GM13977 (cell line): ENCODE results near the gene GNAI3.

Experiments
- DNase-seq: peaks from one replicate; pipeline ENCODE4 v3.0.0; 2012; ENCODE audit warnings: low spot score
- in situ Hi-C: fragments of 300-500 bp; cut with MboI; formaldehyde crosslinking; loops from one replicate; pipeline ENCODE4 v1.12.0; 2022; ENCODE audit warnings: low sequenced_read_pairs, low pct_unique_long_range_greater_than_20kb, mixed read lengths, inconsistent platforms; ENCODE audit not compliant: unreplicated experiment
- TF ChIP-seq, protein P1 (sequence below): IDR thresholded peaks from 2 replicates; pipeline ENCODE4 v1.5.1; 2012; ENCODE audit warnings: mild to moderate bottlenecking, control low read depth; ENCODE audit not compliant: insufficient read depth; ENCODE audit errors: extremely low read depth, missing control alignments

GNAI3 gene

GRCh38 chr1:109565241-109565640, 16.8 kb downstream of the GNAI3 start:
- in situ Hi-C loops = no loop called here
- no peak for DNase-seq

GRCh38 chr1:109566982-109567381, 18.6 kb downstream of the GNAI3 start:
- DNase-seq = no peak
- TF ChIP-seq, protein P1, sequence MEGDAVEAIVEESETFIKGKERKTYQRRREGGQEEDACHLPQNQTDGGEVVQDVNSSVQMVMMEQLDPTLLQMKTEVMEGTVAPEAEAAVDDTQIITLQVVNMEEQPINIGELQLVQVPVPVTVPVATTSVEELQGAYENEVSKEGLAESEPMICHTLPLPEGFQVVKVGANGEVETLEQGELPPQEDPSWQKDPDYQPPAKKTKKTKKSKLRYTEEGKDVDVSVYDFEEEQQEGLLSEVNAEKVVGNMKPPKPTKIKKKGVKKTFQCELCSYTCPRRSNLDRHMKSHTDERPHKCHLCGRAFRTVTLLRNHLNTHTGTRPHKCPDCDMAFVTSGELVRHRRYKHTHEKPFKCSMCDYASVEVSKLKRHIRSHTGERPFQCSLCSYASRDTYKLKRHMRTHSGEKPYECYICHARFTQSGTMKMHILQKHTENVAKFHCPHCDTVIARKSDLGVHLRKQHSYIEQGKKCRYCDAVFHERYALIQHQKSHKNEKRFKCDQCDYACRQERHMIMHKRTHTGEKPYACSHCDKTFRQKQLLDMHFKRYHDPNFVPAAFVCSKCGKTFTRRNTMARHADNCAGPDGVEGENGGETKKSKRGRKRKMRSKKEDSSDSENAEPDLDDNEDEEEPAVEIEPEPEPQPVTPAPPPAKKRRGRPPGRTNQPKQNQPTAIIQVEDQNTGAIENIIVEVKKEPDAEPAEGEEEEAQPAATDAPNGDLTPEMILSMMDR = no peak
- in situ Hi-C loops = no loop called here

More at GRCh38 chr1:109565241-109565640, 16.8 kb downstream of the GNAI3 start:
- TF ChIP-seq, protein P1 = no peak

DNA sequence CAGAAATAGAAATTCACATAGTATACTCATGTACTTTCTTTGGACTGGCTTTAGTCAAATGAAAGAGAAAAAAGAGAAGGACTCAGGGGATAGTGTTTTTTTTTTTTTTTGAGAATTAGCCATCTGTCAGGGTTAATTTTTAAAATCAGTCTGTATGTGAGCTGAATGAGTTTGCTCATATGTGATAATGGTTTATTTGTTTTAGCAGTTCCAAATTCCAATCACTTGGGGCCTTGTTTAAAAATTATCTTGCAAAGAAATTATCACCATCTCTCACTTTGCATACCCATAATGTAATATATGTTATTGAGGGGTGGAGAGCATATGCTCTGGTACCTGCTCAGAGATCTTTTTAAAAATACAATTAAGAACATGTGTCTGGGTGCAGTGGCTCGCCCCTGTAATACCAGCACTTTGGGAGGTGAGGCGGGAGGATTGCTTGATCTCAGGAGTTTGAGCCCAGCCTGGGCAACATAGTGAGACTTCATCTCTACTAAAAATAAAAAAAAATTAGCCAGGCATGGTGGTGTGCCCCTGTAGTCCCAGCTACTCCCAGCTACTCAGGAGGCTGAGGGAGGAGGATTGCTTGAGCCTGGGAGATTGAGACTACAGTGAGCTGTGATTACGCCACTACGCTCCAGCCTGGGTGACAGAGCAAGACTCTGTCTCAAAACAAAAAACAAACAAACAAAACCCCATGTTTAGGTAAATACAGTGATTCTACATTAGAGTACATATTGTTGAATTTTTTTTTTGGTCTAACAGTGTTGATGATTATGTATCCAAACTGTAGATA, 19.7 kb downstream of the GNAI3 start:
- in situ Hi-C loops = no loop called here
- TF ChIP-seq, protein P1 = no peak
- DNase-seq = no peak

DNA sequence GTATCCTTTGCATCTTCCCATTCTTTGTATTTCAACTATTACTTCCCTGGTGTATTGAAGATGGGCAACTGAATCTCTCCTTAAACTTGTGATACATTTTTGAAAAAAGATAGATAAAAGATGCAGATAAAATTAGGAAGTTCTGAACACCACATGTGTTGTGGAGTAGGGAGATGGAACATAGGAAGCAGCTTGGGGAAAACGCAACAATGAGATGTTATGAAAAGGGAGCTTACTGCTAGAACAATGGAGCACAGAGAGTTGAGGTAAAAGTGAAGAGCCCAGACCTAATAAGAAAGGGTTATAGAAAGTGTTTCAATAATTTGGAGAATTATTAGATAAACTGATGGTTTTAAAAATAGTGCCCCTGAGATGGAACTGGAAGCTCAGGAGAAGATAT, 20.9 kb downstream of the GNAI3 start:
- in situ Hi-C loops = no loop called here
- TF ChIP-seq, protein P1 = no peak
- no peak for DNase-seq

DNA sequence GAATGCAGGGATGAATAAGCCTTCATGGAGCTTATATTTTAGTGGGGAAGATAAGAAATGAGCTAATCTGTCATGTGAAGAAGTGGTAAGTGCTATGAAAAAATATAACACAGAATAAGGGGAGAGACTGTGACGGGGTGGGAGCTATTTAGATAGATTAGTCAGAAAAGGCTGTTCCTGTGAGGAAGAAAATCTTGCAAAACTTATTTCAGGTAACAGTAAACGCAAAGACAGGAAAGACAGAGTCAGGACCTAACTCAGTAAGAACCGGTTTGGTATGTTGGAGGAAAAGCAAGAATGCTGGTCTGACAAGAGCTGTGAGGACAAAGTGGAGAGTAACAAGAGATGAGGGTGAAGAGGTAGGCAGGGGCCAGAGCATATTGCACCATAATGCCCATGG, 22.0 kb downstream of the GNAI3 start:
- in situ Hi-C loops = no loop called here
- TF ChIP-seq, protein P1 = no peak
- DNase-seq = no peak

GRCh38 chr1:109573785-109574184, 25.4 kb downstream of the GNAI3 start:
- in situ Hi-C loops = no loop called here
- DNase-seq = no peak
- TF ChIP-seq, protein P1 = no peak
